Activated CD8-positive, alpha-beta memory T cell treated with anti-CD3 and anti-CD28 coated beads for 48 hours (primary cell): Measurements from ENCODE around the gene TTC9B.

Source experiments
- DNase-seq, 3 experiments: peaks; one replicate each; pipeline ENCODE4 v3.0.0-alpha.2; 2020; ENCODE audit warnings: low read depth in 2 of 3, low spot score in 2 of 3

TTC9B gene

GRCh38 chr19:40217934-40218890 is at the start of gene TTC9B:
TTC9B (minus strand) TSS chr19:40218384; CDS start chr19:40218381, 3 bp downstream.
- peak in 1 of 3 experiments; percentile 11 for DNase-seq

DNA sequence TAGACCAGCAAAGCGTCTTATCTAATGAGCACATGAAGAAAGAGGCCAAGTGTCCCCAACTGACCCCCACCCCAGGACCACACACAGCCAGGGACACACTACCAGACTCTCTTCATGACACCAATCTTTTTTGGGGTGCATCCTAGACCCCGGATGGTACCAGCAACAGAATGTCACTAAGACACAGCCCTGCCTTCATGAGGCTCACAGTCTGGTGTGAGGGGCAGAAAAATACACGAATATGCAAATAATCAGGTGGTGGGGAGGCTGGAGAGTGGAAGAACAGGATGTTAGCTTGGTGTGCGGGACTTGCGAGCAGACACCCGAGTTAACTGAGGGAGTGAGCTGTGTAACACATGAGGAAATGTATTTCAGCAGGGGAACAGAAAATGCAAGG is 49.4 kb upstream of the TTC9B start:
- DNase-seq, result no peak

GRCh38 chr19:40266912-40267600 is 48.9 kb upstream of the TTC9B start:
- no peak for DNase-seq

DNA sequence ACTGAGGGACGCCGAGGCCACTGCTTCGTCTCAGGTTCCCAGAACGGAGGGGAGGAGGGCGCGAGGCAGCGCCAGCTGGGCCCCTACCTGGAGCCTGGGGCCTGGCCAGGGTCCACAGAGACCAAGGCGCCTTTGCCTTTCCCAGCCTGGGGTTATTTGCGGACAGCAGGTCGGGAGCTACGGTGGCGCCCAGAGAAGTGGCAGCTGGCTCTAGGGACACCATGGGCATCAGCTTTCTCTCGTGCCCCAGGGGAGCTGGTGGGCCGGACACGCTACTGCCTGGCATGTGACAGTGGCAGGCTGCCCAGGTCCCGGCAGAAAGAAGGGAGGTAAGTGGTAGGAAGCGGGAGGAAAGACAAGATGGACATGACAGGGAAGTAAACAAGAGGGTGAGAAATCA is 47.9 kb upstream of the TTC9B start:
- DNase-seq, result no peak

GRCh38 chr19:40265763-40266099 is 47.5 kb upstream of the TTC9B start:
- DNase-seq, result no peak

DNA sequence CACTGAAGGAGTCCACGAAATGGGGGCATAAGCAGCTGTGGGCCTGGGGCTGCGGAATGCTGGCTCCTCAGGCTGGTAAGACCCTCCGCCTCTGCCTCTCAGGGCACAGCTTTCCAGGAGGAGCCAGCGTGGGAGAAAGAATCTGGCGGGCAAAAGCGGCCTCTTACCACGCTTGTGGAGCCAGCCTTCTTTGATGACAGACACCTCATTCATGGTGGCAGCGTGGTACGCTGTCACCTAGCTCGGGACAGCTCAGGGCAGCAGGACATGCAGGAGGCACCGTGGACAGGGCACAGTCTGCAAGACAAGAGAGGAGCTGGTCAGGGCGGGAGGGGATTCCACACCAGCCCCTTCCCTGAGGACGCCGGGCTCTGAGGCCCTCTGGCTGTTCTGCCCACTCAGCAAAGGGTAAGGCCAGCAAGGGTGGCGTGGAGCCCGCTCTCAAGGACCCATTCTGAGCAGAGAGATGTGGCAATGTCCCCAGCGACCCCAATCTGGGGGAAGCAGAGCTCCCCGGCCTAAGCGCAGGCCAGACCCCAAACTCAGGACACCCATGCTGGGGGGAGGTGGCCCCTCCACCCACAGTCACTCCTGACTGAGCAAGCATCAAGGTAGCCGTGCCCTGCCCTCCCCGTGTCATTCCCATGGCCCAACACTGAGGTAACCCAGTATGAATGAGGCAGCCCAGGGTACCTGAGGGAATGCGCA is 47.0 kb upstream of the TTC9B start:
- no peak for DNase-seq

- no peak for DNase-seq
Observed at GRCh38 chr19:40264314-40265054, 46.3 kb upstream of the TTC9B start.

GRCh38 chr19:40263440-40264313 is 45.5 kb upstream of the TTC9B start:
- DNase-seq, result no peak

DNA sequence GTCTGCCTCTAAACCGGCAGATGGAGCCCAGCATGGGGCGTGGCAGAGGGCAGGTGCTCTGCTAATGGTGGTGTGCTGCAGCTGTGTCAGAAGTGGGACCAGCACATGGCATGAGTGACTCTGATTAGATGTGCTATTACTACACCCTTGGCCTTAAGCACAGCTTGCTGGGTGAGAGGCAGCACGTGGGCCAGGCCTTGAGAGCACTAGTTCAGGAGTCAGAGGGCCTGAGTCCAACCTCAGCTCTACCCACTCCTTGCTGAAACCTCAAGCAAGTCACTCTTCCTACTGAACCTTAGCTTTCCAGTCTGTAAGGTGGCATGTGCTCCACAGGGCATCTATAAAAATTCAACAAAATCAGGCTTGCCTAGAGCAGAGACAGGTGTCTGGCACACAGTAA is 44.2 kb upstream of the TTC9B start:
- DNase-seq, result no peak

DNA sequence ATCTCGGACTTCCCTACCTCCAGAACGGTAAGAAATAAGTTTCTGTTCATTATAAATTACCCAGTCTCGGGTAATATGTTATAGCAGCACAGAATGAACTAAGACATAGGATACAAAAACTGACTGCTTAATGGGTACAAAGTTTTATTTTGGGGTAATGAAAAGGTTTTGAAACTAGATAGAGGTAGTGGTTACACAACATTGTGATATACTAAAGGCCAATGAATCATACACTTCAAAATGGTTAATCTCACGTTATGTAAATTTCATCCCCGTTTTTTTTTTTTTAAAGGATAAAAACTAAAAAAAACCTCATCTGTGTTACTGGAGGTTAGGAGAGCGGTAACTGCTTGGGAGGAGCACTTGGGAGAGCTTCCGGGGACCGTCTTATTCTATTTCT is 43.4 kb upstream of the TTC9B start:
- DNase-seq, result no peak

DNA sequence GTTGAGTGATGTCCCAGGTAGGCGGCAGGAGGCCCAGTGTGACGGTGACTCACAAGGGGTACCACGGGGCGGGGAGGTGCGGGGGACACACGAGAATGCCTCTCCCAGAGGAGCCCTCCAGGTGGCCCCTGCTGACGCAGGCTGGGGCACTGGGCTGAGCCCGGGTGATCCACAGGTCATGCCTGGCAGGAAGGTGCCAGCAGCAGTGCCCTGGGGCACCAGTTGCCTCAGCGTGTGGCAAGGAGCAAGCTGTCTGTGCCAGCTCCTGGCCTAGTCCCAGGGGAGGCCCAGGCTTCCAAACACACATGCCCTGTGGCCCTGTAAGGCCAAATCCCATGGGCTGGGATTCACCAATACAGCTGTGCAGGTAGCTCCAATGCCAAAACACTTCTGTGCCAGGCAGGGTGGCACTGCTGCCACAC is 38.9 kb upstream of the TTC9B start:
- no peak for DNase-seq

DNA sequence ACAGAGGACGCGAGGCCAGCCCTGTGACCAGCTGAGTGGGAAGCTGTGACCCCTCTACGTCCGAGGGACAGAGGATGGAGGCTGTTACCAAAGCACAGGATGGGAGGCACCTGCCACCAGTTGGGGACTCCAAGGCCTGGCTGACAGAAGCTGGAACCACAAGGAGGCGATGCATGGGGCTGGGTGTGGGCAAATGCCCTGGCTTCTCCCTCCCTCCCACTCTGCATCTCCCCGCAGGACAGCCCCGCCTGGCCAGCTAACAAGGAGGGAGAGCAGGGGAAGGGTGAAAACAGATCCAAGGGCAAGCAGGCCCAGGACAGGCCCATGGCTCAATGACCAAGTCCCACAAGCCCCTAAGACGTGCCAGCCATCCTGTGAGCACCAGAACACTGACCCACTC is 38.3 kb upstream of the TTC9B start:
- no peak for DNase-seq

DNA sequence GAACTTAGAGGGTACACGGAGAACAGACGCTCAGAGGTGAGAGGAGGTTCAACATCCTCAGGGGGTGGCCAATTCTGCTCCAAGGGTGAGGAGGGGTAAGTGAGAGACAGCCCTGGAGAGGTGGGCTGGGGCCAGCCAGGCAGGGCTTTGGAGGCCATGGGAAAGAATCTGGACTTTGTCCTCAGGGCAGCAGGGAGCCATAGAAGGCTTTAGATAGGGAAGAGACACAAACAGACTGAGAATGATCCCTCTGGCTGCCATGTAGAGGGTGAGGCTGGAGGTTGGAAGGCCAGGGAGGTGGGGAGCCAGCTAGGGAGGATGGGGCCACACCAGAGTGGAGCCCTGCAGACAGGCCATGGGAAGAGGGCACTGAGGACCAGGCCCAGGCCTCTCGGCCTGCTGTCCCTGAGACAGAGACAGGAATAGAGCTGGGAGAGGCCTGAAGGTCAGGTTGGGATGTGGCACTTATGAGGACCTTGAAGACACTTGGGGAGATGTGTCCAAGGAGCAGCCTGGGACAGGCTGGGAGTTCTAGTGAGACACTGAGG is 37.5 kb upstream of the TTC9B start:
- no peak for DNase-seq

DNA sequence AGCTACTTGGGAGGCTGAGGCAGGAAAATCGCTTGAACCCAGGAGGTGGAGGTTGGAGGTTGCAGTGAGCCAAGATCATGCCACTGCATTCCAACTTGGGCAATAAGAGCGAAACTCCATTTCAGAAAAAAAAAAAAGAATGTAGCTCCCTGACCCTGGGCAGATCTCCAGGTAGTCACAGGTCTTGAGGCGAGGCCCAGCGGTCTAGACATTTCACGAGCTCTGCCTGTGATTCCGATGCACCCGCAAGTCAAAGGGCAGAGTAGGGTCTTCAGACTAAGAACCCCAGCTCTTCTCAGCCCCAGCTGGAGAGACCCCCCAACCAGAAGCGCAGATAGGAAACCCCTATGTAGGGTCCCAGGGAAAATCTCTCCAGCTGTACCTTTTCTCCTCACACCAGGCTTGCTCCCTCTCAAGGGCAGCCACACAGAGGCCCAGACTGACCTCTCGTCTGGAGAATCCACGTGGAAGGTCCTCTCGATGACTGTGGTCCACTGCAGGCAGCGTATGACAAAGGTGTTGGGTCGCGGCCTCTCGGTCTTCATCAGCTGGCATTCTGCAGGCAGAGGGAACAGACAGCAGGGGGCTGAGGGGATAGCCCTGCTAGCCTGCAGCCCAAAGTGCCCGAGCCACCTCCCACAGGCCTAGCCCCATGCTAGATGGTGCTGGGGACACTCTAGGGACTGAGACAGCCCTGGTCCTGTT is 36.7 kb upstream of the TTC9B start:
- DNase-seq, result no peak

GRCh38 chr19:40253611-40254092 is 35.5 kb upstream of the TTC9B start:
- DNase-seq, result no peak

GRCh38 chr19:40252395-40252794 is 34.2 kb upstream of the TTC9B start:
- DNase-seq, result no peak

DNA sequence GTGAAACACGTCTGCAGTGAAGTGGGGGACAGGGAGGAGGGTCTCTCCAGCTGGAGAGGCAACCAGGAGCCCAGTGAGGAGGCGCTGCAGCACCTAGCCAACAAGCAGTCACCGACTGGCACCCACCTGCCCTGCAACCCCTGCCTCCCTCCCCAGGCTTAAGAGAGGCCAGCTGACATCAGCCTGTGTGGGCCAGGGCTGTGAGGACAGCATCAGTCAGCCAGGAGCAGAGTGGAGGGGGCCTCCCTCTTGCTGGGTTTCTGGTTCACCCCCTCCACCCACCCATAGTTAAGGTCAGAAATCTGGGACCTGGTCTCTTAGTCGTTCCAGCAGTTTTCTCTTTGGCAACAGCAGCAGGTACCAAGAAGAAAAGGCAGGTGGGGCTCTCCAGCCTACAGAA is 33.8 kb upstream of the TTC9B start:
- DNase-seq, result no peak

DNA sequence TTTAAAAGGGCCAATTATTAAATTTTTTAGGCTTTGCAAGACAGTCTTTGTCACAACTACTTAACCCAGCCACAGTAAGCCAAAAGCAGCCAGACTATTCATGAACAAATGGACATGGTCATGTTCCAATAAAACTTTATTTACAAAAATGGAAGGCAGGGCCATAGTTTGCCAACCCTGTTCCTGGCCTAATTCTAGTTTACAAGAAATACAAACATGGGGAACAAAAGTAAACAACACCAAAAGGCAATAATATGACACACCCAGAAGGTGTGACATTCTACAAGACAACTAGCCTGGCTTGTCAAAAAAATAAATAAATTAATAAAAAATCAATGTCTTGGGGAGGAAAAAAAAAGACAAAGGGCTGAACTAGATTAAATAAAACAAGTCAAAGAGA is 33.1 kb upstream of the TTC9B start:
- no peak for DNase-seq

DNA sequence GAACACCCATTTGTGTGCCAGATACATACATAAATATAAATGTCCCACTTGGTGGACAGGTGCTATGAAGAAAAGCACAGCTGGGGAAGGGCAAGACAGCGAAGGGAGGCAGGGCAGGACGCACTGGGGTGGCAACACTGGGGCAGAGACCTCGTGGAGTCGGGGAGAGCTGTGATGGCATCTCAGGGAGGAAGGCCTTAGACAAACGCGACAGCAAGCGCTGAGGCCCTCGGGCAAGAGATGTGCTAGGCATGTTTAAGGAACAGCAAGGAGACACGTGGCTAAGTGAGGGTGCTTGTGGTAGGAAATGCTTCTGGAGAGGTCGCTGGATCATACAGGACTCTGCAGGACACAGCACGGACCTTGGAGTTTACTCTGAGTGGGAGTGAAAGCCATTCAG is 31.6 kb upstream of the TTC9B start:
- no peak for DNase-seq
